Right ventricle myocardium superior (tissue), 1 donor: Measurements from ENCODE around the gene LPAR5. TPM values are rescaled to one million over a fixed set of nuclear protein-coding genes. Genes with fewer than 3 reads are reported as not detected.
A peak's percentile ranks its signal among the peaks of the same experiment; 100 is the strongest.

Experiments
- ATAC-seq: fragments of 200-7000 bp; cut with Tn5 transposase; one replicate; pipeline ENCODE4 v1.9.1; 2020; ENCODE audit warnings: mild to moderate bottlenecking; ENCODE audit not compliant: poor library complexity
- DNase-seq: peaks from one replicate; pipeline ENCODE4 v3.0.0-alpha.2; 2020
- intact Hi-C: fragments of 100-400 bp; cut with DNase I; formaldehyde crosslinking; loops from one replicate; pipeline ENCODE4 v1.11.2; 2022
- total RNA-seq: library from RNA; stranded (reverse); fragmentation: NEBNext Ultra II Directional; extraction: Animal tissue kit (Norgen Biotek cat#: 25700); gene quantifications from one replicate; pipeline ENCODE4 v1.2.1, GENCODE V29; 2021
- donor health status: DM: no; HTN: yes; CAD: no; lungs with severe emphysema.

The LPAR5 gene
- total RNA-seq, 1 donor from 2014 or later = 7.3 TPM

DNA sequence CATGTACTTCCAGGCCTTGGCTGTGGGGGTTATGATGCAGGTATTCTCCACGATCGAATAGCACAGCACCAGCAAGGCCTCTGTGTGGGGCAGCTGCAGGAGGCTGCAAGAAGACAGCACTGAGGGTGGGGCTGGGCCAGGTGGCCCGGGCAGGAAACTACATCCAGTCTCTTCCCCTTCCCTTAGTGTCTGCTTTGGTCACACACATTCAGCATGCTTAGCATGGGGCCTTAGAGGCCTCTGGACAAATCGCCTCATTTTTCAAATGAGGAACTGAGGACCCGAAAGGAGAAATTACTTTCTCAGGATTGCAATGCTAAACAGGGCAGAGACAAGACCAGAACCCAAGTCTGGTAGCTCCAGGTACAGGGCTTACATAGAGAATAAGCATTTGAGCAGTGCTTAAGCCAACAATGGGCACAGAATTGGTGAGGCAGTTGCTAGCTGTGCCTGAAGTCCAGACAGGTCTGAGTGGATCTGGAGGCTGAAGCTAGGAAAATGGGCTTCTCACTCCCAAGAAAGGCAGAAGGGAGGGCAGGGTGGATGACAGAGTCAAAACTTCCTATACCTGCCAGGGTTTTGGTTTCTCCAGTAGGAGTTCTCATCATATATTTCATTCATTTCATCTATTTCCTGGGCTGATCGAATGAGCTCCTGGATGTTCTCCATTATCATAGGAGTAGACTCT, 8.0 kb upstream of the LPAR5 start:
- DNase-seq = no peak
- intact Hi-C loops = no loop called here
- ATAC-seq = peak; percentile 27

DNA sequence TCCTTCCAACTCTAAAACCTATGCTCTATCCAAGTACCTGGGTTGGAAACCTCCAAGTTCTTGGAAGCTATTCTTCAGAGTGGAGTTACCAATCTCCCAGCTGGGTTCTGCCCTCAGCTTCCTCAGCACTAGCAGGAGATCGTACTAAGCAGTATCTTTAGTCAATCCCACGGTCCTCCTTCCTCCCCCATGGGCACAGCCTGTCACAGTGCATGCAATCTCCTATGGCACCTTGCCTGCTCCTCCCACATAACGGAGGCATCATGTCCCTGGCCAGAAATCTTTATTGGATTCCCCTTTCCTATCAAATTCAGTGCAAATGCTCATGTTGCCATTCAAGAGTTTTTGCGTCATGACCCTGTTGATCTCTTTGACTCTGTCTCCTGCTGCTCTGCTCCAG, 5.4 kb upstream of the LPAR5 start:
- no peak for DNase-seq
- intact Hi-C loops = no loop called here
- ATAC-seq = no peak

DNA sequence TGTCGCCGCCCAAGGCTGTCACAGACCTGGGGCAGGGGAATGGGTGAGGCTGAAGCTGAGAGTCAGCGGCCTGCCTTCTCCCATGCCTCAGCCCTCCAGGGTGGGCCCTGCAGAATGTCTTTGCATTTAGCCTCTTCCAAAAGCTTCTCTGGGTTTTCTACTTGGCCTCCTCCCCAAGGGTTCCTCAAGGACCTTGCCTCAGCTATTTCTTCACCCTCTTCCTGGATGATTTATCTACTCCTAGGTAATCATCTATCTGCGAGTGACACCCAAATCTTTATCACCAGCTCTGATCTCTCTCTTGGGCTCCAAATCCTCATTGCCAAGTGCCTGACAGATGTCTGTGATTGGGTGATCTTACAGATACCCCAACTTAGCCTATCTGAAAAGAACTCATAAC, 4.7 kb upstream of the LPAR5 start:
- DNase-seq (no peak), ATAC-seq (no peak)
- intact Hi-C loops = no loop called here

DNA sequence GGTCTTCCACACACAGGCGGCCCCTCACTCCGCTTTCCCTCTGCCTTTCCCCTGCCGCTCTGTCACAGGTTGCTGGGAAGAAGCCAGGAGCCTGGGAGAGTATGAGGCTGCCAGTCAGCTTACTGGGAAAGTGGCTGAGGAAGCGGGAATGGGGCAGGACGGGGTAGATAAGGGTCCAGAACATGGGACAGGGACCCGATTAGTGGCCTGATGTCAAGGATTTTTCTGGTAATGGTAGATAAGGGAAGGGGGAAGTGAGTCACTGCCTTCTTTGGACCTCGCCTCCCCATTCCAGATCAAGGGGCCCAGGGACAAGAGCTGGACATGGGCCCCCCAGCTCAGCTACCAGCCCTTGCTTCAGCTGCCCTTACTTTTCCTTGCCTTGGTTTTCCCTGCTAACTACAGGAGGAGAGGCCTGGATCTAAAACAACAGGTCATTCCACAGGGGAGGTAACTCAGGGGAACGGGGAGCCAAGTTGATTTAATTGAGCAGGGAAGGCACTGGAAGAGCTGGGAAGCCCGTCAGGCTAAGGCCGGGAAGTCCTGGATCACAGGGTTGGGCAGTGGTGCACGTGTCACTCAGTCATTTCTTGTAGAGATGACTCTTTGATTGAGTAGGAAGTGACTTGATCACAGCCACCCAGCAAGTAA, 3.5 kb upstream of the LPAR5 start:
- no peak for ATAC-seq
- intact Hi-C loops = no loop called here
- no peak for DNase-seq

DNA sequence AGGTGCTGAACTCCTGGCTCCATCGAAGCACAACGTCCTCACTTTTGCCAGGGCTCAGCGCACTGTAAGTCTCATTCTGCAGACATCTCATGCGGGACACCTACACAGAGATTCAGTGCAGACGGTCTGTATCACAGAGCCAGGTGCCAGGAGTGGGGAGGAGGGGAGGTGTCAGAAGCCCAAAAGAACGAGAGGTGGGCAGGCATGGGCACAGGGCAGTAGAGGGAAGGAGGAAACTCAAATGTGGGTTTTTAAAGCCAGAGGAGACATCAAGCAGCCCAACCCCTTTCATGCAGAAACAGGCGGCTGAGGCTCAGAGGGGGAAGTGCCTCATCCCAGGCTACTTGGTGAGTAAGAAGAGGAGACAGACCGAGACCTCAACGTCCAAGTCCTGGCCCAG, 2.5 kb upstream of the LPAR5 start:
- DNase-seq = no peak
- intact Hi-C loops = no loop called here
- ATAC-seq = no peak

DNA sequence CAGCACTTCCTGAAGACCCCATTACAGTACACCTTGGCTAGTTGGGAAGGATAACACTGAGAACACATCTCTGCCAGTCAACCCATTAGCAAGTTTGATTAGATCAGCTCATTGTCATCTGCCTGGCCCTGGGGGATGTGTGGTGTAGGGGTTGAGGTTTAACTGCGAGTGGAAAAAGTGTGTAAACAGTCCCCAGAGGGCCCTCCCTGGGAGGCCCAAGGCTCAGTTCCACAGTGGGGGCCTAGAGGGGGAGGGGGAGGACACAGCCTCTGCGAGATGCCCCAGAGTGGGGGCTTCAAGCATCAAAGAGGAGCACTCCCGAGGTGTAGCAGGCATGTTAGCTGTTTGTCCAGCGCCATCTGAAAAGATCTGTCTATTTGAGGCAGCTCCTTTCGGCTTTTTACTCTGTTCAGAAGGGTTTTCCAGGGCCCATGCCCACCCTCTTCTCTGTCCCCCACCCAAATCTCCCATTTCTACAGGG, 344 bp downstream of the LPAR5 start:
- ATAC-seq (no peak), DNase-seq (no peak)
- intact Hi-C loops = no loop called here

DNA sequence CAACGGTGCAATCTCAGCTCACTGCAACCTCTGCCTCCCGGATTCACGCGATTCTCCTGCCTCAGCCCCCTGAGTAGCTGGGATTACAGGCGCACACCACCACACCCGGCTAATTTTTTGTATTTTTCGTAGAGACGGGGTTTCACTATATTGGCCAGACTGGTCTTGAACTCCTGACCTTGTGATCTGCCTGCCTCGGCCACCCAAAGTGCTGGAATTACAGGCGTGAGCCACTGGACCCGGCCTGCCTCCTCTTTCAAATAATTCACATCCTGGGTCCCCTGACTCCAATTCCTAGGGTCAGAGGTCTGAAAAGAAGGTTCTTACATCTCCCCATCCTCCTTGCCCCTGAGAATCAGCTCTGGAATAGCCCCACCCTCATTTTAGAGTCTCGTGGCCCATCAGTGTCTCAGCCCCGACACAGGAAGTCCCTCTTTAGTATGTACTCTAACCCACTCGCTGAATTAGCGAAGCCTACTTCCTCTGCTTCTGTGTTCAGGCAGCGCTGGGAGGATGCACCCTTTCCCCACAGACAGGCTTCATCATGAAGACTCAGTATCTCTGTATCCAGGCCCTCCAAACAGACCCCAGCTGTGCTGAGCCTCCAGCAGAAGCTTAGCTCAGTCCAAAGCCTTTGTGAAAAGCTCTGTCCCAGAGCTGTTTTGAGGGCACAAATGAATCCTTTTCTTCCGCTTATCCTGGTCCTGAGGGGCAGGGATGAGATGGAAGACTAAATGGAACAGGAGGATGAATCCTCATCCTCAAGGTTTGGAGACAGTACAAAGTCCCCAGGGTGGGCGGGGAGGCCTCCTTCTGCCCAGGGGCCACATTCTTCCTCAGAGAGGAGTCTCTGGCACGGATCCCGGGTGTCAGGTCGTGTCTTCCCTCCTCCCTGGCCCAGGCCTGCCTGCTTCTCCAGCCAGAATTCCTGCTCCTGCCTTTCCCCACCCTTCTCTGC, 3.5 kb downstream of the LPAR5 start:
- intact Hi-C loops = no loop called here
- no peak for DNase-seq
- ATAC-seq = peak; percentile 47

DNA sequence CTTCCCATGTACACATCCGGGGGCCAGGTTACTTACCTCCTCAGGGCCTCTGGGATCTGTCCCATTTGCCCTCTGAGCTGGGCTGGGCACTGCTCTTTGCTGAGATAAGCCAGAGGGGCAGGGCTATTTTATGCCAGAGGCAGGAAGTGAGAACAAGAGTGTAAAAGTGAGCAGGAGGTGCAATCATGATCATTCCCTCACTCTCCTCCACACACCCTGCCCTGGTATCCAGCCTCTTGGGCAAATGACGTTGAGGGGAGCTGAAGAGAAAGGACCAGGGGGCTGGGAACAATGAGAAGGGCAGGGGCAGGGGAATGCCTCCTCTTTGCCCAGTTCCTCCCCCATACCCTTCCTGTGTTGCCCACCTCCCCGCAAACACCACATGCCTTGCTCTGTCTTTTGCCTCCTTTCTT, 4.2 kb downstream of the LPAR5 start:
- peak; percentile 81 for ATAC-seq
- DNase-seq = no peak

DNA sequence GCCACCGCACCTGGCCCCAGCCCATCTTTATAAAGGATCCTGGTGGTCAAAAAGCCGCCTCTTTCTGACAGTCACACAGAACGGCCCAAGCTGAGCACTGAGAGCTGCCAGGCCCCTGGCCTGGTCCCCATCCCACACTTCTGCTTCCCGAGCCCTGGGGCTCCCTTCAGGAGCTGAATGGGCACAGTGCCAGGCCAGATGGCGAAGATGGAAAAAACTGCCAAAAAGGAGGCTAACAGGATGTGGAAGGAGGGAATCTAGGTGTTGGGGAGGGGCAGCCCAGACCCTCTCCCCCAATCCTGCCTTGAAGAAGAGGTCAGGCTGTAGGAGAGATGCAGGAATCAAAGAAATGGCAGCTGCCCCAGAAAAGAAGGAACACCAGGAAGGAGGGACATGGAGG, 5.0 kb downstream of the LPAR5 start:
- DNase-seq = no peak

More for the DNA sequence above, 4.2 kb downstream of the LPAR5 start:
- intact Hi-C loops = no loop called here

DNA sequence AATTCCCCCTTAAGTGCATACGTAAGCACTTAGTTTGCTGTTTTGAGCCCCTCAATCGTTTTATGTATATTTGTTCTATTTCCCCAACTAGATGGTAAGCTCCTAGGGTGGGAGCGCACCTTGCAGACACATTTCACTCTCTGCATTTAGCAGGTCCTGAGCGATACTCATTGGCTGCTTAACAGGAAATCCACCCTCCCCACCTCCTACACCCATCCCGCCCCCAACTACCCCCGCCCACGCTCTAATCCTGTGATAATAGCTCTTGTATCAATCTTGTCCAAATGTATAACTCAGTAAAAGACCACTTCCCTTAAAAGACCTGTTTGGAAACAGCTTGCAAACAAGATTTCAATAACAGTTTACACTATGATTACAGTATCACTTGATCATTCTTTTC, 8.1 kb downstream of the LPAR5 start:
- DNase-seq = no peak
- intact Hi-C loops = no loop called here
- ATAC-seq = no peak

More for the DNA sequence above, 5.0 kb downstream of the LPAR5 start:
- no peak for ATAC-seq
- intact Hi-C loops = no loop called here

DNA sequence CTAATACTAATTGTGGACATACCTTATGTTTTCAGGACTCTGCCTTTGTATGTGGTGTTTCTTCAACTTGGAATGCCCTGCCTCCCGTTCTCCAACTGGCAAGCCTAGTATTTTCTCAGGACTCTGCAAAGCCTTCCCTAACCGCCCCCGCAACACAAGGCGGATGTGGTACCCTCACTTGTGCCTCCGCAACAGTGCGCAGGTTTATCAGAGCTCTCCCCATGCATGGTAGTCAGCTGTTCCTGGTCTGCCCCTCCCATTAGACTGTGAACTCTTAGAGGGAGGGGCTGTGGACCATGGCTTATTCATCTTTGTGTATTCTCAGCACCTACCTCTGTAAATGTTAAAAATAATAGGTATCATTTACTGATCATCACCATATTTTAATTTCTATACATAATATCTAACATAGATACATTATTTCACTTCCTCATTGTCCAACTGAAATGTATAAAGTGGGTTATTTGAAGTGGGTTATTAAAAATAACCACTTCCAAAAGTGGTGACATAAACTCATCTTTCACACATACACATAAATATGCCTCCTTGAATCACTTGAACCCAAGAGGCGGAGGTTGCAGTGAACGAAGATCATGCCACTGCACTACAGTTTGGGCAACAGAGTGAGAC, 9.0 kb downstream of the LPAR5 start:
- intact Hi-C loops = no loop called here
- ATAC-seq (no peak), DNase-seq (no peak)

DNA sequence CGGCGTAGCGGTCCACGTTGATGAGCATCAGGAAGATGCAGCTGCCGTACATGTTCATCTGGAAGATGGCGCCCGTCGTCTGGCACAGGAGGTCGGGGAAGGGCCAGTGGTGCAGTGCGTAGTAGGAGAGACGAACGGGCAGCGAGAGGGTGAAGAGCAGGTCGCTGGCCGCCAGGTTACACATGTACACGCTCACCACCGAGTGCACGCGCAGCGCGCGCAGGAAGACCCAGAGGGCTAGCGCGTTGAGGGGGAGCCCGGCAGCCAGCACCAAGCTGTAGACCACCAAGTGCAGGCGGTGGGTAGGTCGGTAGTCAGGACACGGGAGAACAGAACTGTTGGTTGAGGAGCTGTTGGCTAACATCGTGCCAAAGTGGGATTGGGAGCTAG, 14.9 kb downstream of the LPAR5 start:
- intact Hi-C loops = no loop called here
- ATAC-seq (no peak), DNase-seq (no peak)

DNA sequence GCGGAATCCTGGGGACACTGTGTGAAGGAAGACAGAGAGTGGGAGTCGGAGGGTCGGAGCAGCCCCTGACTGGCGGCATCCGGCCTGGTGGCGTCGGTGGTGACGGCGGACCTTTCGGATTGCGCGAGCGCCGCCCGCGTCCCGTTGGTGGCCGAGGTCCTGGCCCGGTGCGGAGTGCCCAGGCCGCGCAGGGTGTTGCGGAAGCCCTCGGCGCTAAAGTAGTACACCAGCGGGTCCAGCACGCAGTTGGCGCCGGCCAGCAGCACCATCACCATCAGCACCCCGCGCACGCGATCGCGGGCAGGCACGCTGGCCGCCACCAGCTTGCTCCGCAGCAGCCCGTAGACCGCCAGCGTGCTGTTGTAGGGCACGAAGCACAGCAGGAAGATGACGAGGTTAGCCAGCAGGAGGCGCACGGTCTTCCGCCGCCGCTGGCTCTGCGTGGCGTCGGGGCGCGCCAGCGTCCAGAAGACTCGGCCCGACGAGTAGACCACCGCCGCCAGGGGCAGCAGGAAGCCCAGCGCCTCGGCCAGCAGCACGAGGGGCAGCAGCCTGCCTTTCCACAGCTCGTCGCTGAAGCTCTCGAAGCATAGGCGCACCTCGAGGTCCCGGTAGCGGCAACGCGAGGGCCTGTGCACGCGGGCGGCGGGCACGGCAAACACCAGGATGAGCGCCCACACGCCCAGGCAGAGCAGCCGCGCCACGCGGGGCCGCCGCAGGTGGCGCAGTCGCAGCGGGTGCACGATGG, 15.4 kb downstream of the LPAR5 start:
- intact Hi-C loops = no loop called here
- ATAC-seq = peak; percentile 19
- DNase-seq = peak; percentile 70

DNA sequence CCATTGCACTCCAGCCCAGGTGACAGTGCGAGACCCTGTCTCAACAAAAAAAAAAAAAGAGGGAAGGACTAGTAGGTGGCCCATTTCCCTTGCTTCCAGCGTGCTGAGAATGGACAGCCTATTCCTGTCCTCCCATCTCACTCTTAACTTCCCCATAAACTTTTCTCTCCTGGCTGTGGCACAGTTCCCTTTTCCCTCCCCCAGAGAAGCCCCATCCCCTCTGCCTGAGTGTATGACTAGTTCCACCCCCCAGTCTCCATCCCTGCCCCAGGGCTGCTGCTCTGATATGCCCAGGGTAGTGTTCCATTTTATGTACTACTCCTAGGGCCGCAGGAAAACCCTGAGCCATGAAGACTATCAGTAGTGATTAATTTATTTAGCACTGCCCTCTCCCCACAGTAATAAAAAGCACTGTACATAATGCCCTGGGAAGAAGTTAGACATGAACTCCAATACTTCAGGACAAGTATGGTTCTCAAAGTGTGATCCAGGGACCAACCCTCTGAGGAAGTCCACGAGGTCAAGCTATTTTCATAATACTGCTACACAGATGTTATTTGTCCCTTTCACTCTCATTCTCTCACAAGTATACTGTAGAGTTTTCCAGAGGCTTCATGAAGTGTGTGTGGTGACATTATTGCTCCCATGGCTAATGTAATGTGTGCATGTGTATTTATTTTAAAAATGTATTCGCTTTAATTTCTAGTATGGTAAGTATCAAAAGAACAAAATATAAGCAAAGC, 17.1 kb downstream of the LPAR5 start:
- ATAC-seq (no peak), DNase-seq (no peak)
- intact Hi-C loops = loop anchor here (5.0 kb wide), 1 partner anchor 34 kb away; no protein-coding TSS in a partner anchor

DNA sequence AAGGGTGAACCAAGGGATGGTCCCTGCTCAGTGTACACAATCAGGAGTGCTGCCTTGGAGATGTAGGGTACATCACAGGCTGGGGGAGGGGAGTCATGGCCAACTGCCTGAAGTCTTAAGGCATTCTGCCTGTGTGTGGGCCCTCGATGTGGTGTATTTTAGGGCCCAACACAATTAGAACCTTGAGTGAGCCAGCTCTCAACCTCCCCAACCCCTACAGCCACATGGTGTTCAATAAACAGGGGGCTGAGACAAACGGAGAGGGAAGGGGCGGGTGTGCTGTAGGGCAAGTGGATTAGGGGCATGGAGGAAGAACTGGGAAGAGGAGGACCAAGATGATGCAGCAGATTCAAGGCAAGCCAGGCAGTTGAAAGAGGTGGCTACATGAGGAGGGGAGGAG, 20.0 kb downstream of the LPAR5 start:
- intact Hi-C loops = loop anchor here (5.0 kb wide), 1 partner anchor 36 kb away; no protein-coding TSS in a partner anchor
- no peak for DNase-seq

DNA sequence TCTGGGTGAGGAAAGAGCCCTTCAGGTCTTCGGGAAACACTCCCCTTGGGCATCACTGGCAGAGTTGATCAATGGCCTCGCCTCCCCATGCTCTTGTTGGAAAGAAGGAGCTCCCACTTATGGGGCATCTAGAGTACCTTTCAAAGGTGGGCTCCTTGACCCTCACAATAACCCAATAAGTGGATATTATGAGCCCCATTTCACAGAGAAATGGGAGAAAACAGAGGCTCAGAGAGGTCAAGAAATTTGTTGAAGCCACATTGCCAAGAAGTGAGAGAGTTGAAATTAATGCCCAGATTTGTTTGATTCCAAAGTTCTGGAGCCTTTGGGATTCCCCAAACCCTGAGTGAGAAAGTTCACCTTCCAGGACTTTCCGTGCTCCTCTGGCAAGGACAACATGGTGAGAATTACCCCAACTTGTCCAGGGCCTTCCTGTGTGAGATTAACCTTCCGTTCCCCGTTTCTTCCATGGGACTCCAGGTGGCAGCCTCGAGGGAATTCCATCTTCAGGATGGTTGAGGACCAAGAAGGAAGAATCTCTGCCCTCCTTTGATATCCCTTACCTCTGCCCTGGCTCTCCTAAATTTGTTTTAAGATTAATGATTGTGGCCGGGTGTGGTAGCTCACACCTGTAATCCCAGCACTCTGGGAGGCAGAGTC, 21.1 kb downstream of the LPAR5 start:
- DNase-seq (no peak), ATAC-seq (no peak)
- intact Hi-C loops = loop anchor here (5.0 kb wide), 1 partner anchor 38 kb away; no protein-coding TSS in a partner anchor

More for the DNA sequence above, 20.0 kb downstream of the LPAR5 start:
- ATAC-seq = no peak
